Measurements from ENCODE around the gene LMAN1.

The LMAN1 gene

GRCh38 chr18:59359576-59359952 is 499 bp upstream of the LMAN1 start:
- DNase-seq = no peak

- DNase-seq = peak; percentile 58
Measured at GRCh38 chr18:59358414-59358711, 702 bp downstream of the LMAN1 start.

- DNase-seq = no peak
Measured at GRCh38 chr18:59357928-59358327, 1.1 kb downstream of the LMAN1 start.

- no peak for DNase-seq
Measured at GRCh38 chr18:59354731-59355130, 4.3 kb downstream of the LMAN1 start.

GRCh38 chr18:59353079-59353680 is 5.9 kb downstream of the LMAN1 start:
- no peak for DNase-seq

GRCh38 chr18:59352250-59352855 is 6.7 kb downstream of the LMAN1 start:
- no peak for DNase-seq

- no peak for DNase-seq
Measured at GRCh38 chr18:59345556-59345955, 13.5 kb downstream of the LMAN1 start.

GRCh38 chr18:59344996-59345395 is 14.1 kb downstream of the LMAN1 start:
- no peak for DNase-seq

- no peak for DNase-seq
Measured at GRCh38 chr18:59343926-59344325, 15.1 kb downstream of the LMAN1 start.

- no peak for DNase-seq
Measured at GRCh38 chr18:59340817-59341216, 18.2 kb downstream of the LMAN1 start.

- DNase-seq = no peak
Measured at GRCh38 chr18:59340312-59340711, 18.8 kb downstream of the LMAN1 start.

- no peak for DNase-seq
Measured at GRCh38 chr18:59332986-59333385, 26.1 kb downstream of the LMAN1 start.

- no peak for DNase-seq
Measured at GRCh38 chr18:59328683-59329082, 30.4 kb downstream of the LMAN1 start.

GRCh38 chr18:59325965-59326364 is 33.1 kb downstream of the LMAN1 start:
- DNase-seq = no peak

- no peak for DNase-seq
Measured at GRCh38 chr18:59324623-59324971, 34.5 kb downstream of the LMAN1 start.

GRCh38 chr18:59323931-59324622 is 35.0 kb downstream of the LMAN1 start:
- DNase-seq = no peak

- DNase-seq = no peak
Measured at GRCh38 chr18:59318460-59319050, 40.5 kb downstream of the LMAN1 start, which contains the start of gene CPLX4. Gene CPLX4, minus strand, starts transcription at chr18:59318649. Its CDS starts 187 bp downstream, at chr18:59318462.

GRCh38 chr18:59311631-59312030 is 47.4 kb downstream of the LMAN1 start:
- DNase-seq = no peak

- no peak for DNase-seq
Measured at GRCh38 chr18:59308938-59309260, 50.2 kb downstream of the LMAN1 start.

GRCh38 chr18:59308248-59308937 is 50.7 kb downstream of the LMAN1 start:
- DNase-seq = peak; percentile 85

GRCh38 chr18:59306640-59307039 is 52.4 kb downstream of the LMAN1 start:
- DNase-seq = no peak

- DNase-seq = no peak
Measured at GRCh38 chr18:59305295-59305694, 53.8 kb downstream of the LMAN1 start.

- DNase-seq = no peak
Measured at GRCh38 chr18:59303656-59304195, 55.3 kb downstream of the LMAN1 start.

- DNase-seq = no peak
Measured at GRCh38 chr18:59303006-59303405, 56.1 kb downstream of the LMAN1 start.
